NCI-H146 treated with DMSO at 0.1 percent for 48 hours (cell line): ENCODE measurements around the gene TIAM2.
"Not testable (repeated sequence)": the region's sequence is repeated elsewhere in the genome, so short reads cannot be mapped to it uniquely, and the experiment has no call there.

Experiments
- DNase-seq: peaks from one replicate; lab custom pipeline; 2025; ENCODE audit not compliant: unreplicated experiment; lab: John Stamatoyannopoulos, UW

Gene TIAM2

GRCh38 chr6:155091756-155092155 is 96.6 kb downstream of the TIAM2 start:
- DNase-seq: no peak

- DNase-seq: no peak
Observed at GRCh38 chr6:155093430-155093829, 98.3 kb downstream of the TIAM2 start.

- peak; percentile 68 for DNase-seq
Observed at GRCh38 chr6:155100087-155100486, 105.0 kb downstream of the TIAM2 start.

- no peak for DNase-seq
Observed at GRCh38 chr6:155100591-155100990, 105.5 kb downstream of the TIAM2 start.

- DNase-seq: not testable (repeated sequence)
Observed at GRCh38 chr6:155103083-155103645, 108.0 kb downstream of the TIAM2 start.

GRCh38 chr6:155103816-155104366 is 108.8 kb downstream of the TIAM2 start:
- no peak for DNase-seq

GRCh38 chr6:155106456-155107115 is 111.5 kb downstream of the TIAM2 start:
- DNase-seq: no peak

- no peak for DNase-seq
Observed at GRCh38 chr6:155107432-155108069, 112.4 kb downstream of the TIAM2 start.

- no peak for DNase-seq
Observed at GRCh38 chr6:155108070-155108820, 113.1 kb downstream of the TIAM2 start.

GRCh38 chr6:155110721-155111120 is 115.6 kb downstream of the TIAM2 start:
- DNase-seq: no peak

- no peak for DNase-seq
Observed at GRCh38 chr6:155112757-155113156, 117.6 kb downstream of the TIAM2 start.

- DNase-seq: no peak
Observed at GRCh38 chr6:155115893-155116570, 120.9 kb downstream of the TIAM2 start.

- no peak for DNase-seq
Observed at GRCh38 chr6:155116571-155116910, 121.4 kb downstream of the TIAM2 start.

- DNase-seq: no peak
Observed at GRCh38 chr6:155117256-155117655, 122.1 kb downstream of the TIAM2 start.

GRCh38 chr6:155117785-155118184 is 122.7 kb downstream of the TIAM2 start:
- DNase-seq: no peak

GRCh38 chr6:155119201-155119600 is 124.1 kb downstream of the TIAM2 start:
- DNase-seq: not testable (repeated sequence)

- no peak for DNase-seq
Observed at GRCh38 chr6:155120034-155120433, 124.9 kb downstream of the TIAM2 start.

- no peak for DNase-seq
Observed at GRCh38 chr6:155121294-155121693, 126.2 kb downstream of the TIAM2 start.

- no peak for DNase-seq
Observed at GRCh38 chr6:155121699-155122098, 126.6 kb downstream of the TIAM2 start.

GRCh38 chr6:155122199-155122950 is 127.3 kb downstream of the TIAM2 start:
- no peak for DNase-seq
